ENCODE results near the gene NTRK2. TPM values are rescaled to one million over a fixed set of nuclear protein-coding genes. Genes with fewer than 3 reads are reported as not detected.

The NTRK2 gene
- total RNA-seq, 4 donors from 2014 or later, result 9.5 to 19.5 (median 12.3) TPM

DNA sequence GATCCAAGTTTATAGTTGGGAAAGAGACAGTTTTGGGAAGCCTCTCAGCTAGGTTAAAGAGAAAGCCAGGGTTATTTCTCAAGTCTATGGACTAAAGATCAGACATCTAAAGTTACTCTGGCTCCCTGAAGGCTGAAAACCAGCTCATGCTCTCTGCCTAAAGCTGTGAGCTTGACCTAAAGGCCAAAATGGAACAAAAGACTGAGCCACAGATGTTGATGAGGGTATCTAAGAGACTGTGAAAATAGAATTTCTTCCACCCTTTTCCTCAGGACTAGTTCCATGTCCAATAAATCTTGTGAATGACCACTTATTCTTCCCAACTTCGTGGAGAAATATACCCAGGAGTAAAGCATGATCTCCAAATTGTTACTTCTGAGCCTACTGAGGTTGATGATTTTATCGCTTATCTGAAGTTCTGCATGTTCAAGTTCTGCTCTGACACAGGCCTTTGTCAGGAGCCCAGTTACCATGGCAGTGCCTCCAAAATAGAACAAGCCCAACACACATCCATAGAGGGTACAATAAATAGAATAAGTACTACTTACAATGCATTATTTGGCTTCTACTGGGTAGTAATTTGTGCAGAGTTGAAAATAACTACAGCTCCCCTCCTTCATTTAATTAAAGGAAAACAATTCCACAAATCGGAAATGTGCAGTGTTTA, 373.6 kb downstream of the NTRK2 start:
- H3K9me3 ChIP-seq, result no peaks in the 10 kb centered on the region
- H3K27ac ChIP-seq, result no peak overlapping the region
- no peak for TF ChIP-seq POLR2AphosphoS5 (IDR thresholded peaks at IDR 0.05)
- TF ChIP-seq, protein P1, sequence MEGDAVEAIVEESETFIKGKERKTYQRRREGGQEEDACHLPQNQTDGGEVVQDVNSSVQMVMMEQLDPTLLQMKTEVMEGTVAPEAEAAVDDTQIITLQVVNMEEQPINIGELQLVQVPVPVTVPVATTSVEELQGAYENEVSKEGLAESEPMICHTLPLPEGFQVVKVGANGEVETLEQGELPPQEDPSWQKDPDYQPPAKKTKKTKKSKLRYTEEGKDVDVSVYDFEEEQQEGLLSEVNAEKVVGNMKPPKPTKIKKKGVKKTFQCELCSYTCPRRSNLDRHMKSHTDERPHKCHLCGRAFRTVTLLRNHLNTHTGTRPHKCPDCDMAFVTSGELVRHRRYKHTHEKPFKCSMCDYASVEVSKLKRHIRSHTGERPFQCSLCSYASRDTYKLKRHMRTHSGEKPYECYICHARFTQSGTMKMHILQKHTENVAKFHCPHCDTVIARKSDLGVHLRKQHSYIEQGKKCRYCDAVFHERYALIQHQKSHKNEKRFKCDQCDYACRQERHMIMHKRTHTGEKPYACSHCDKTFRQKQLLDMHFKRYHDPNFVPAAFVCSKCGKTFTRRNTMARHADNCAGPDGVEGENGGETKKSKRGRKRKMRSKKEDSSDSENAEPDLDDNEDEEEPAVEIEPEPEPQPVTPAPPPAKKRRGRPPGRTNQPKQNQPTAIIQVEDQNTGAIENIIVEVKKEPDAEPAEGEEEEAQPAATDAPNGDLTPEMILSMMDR (IDR thresholded peaks at IDR 0.05), result no peak
- TF ChIP-seq EP300 (IDR thresholded peaks at IDR 0.05), result no peak
- no peaks in the 10 kb centered on the region for H3K4me1 ChIP-seq
- no peaks in the 10 kb centered on the region for H3K27me3 ChIP-seq
- DNase-seq (ENCODE audit: low spot score in 2 of 2), result no peak
- WGBS, result 81% methylated on average over 3 of the region's 3 CpGs
- H3K4me3 ChIP-seq, result no peak overlapping the region
- H3K36me3 ChIP-seq, result no peaks in the 10 kb centered on the region

DNA sequence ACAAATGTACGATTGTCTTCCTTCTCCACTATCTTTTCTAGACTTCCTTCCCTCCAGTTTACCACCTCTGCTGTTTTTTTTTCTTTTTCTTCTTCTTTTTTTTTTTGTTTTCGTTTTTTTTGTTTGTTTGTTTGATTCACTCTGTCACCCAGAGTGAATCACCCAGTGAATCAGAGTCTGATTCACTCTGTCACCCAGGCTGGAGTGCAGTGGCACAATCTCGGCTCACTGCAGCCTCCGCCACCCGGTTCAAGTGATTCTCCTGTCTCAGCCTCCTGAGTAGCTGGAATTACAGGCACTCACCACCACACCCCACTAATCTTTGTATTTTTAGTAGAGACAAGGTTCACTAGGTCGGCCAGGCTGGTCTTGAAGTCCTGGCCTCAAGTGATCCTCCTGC, 375.7 kb downstream of the NTRK2 start:
- Histone ChIP-seq H3K27ac (no peak overlapping the region), H3K4me1 (no peaks in the 10 kb centered on the region), H3K27me3 (no peaks in the 10 kb centered on the region), H3K4me3 (no peak overlapping the region), H3K9me3 (no peaks in the 10 kb centered on the region), H3K36me3 (no peaks in the 10 kb centered on the region)
- DNase-seq (ENCODE audit: low spot score in 2 of 2), result no peak
- no peak for TF ChIP-seq POLR2AphosphoS5 (IDR thresholded peaks at IDR 0.05)
- no peak for TF ChIP-seq EP300 (IDR thresholded peaks at IDR 0.05)
- no peak for TF ChIP-seq POLR2A (IDR thresholded peaks at IDR 0.05)
- TF ChIP-seq, protein P1 (IDR thresholded peaks at IDR 0.05), result no peak
- 82% methylated on average over 6 of the region's 6 CpGs for WGBS

DNA sequence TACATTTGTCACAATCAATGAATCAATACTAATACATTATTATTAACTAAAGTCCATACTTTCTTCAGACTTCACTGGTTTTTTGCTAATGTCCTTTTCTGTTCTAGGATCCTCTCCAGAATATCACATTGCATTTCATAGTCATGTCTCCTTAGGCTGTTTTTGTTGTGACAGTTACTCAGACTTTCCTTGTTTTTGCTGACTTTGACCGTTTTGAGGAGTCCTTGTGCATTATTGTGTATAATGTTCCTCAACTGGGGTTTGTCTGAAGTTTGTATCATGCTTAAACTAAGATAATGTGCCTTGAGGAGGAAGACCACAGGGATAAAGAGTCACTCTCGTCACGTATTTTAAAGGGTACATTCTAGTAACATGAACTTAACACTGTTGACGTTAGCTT, 376.9 kb downstream of the NTRK2 start:
- H3K27ac ChIP-seq, result no peak overlapping the region
- H3K36me3 ChIP-seq, result no peaks in the 10 kb centered on the region
- 90% methylated on average over 4 of the region's 4 CpGs for WGBS
- no peaks in the 10 kb centered on the region for H3K4me1 ChIP-seq
- no peaks in the 10 kb centered on the region for H3K27me3 ChIP-seq
- no peak overlapping the region for H3K4me3 ChIP-seq
- DNase-seq (ENCODE audit: low spot score in 2 of 2), result no peak
- no peak for TF ChIP-seq EP300 (IDR thresholded peaks at IDR 0.05)
- no peak for TF ChIP-seq POLR2A (IDR thresholded peaks at IDR 0.05)
- no peak for TF ChIP-seq POLR2AphosphoS5 (IDR thresholded peaks at IDR 0.05)
- TF ChIP-seq, protein P1 (IDR thresholded peaks at IDR 0.05), result no peak
- H3K9me3 ChIP-seq, result no peaks in the 10 kb centered on the region

GRCh38 chr9:85053206-85053786, 383.8 kb downstream of the NTRK2 start:
- WGBS, result 53% methylated on average over 2 of the region's 2 CpGs

GRCh38 chr9:85054017-85054416, 384.5 kb downstream of the NTRK2 start:
- no peak overlapping the region for H3K27ac ChIP-seq
- no peak for DNase-seq (ENCODE audit: low spot score in 2 of 2)
- H3K36me3 ChIP-seq, result no peaks in the 10 kb centered on the region
- TF ChIP-seq EP300 (IDR thresholded peaks at IDR 0.05), result no peak
- TF ChIP-seq POLR2AphosphoS5 (IDR thresholded peaks at IDR 0.05), result no peak
- TF ChIP-seq, protein P1 (IDR thresholded peaks at IDR 0.05), result no peak
- TF ChIP-seq POLR2A (IDR thresholded peaks at IDR 0.05), result no peak
- no peaks in the 10 kb centered on the region for H3K9me3 ChIP-seq
- H3K27me3 ChIP-seq, result no peaks in the 10 kb centered on the region
- no peaks in the 10 kb centered on the region for H3K4me1 ChIP-seq
- no peak overlapping the region for H3K4me3 ChIP-seq
- 73% methylated on average over 4 of the region's 4 CpGs for WGBS

More at GRCh38 chr9:85053206-85053786, 383.8 kb downstream of the NTRK2 start:
- Histone ChIP-seq H3K9me3 (no peaks in the 10 kb centered on the region), H3K27me3 (no peaks in the 10 kb centered on the region), H3K27ac (no peak overlapping the region), H3K4me3 (no peak overlapping the region), H3K4me1 (no peaks in the 10 kb centered on the region), H3K36me3 (no peaks in the 10 kb centered on the region)
- TF ChIP-seq POLR2A (IDR thresholded peaks at IDR 0.05) (no peak), POLR2AphosphoS5 (IDR thresholded peaks at IDR 0.05) (no peak), EP300 (IDR thresholded peaks at IDR 0.05) (no peak)
- TF ChIP-seq, protein P1 (IDR thresholded peaks at IDR 0.05), result no peak
- no peak for DNase-seq (ENCODE audit: low spot score in 2 of 2)

Data from suprapubic skin (tissue), 4 donors.